Adrenal gland (tissue), 5 donors: ENCODE measurements around the gene NR2E3.

Experiments used
- CTCF ChIP-seq, 6 experiments: fragments of 450-650 bp in 4 of 6; fragments of 200-600 bp in 2 of 6; sonication (generic) in 1 of 6; IDR thresholded peaks; 1 replicate in 5 of 6; 2 replicates in 1 of 6; pipeline versions ENCODE4 v1.5.1 to v1.8.0; 2016 to 2021; ENCODE audit warnings: antibody characterized with exemption in 6 of 6, mild to moderate bottlenecking in 2 of 6, moderate library complexity in 1 of 6
- POLR2A ChIP-seq, 2 donors: fragments of 450-650 bp; IDR thresholded peaks; one replicate each; pipeline ENCODE4 v1.6.1; 2017; ENCODE audit warnings: antibody characterized with exemption in 2 of 2, mild to moderate bottlenecking in 2 of 2, moderate library complexity in 1 of 2
- donor health status: DM: no; HTN: no; CAD: no.

GRCh38 chr15:71825021-71825730, 14.8 kb downstream of the NR2E3 start:
- TF ChIP-seq CTCF (IDR thresholded peaks at IDR 0.05) (no peak), POLR2A (IDR thresholded peaks at IDR 0.05) (no peak)
